Skeletal muscle cell (primary cell): ENCODE measurements around the gene MALRD1.

ENCODE experiments used
- DNase-seq: peaks from one replicate; pipeline ENCODE4 v3.0.0-alpha.2; 2010; ENCODE audit warnings: low read depth
- H3K4me3 ChIP-seq: 2 replicates; pipeline ENCODE4 v1.5.1; 2011; ENCODE audit warnings: low read depth, mild to moderate bottlenecking, control low read depth, low read length, moderate library complexity

MALRD1 gene

GRCh38 chr10:19316204-19316870 lies 267.7 kb downstream of the MALRD1 start:
- H3K4me3 ChIP-seq = no peak overlapping the region
- DNase-seq = no peak

GRCh38 chr10:19317952-19318351 lies 269.4 kb downstream of the MALRD1 start:
- no peak overlapping the region for H3K4me3 ChIP-seq
- DNase-seq = no peak

GRCh38 chr10:19325581-19325980 lies 277.0 kb downstream of the MALRD1 start:
- no peak for DNase-seq
- H3K4me3 ChIP-seq = no peak overlapping the region

- DNase-seq = no peak
- H3K4me3 ChIP-seq = no peak overlapping the region
Observed at GRCh38 chr10:19328582-19328981, 280.0 kb downstream of the MALRD1 start.

- no peak overlapping the region for H3K4me3 ChIP-seq
- DNase-seq = no peak
Observed at GRCh38 chr10:19329475-19329874, 280.9 kb downstream of the MALRD1 start.

GRCh38 chr10:19332304-19332703 lies 283.7 kb downstream of the MALRD1 start:
- no peak overlapping the region for H3K4me3 ChIP-seq
- DNase-seq = no peak

- DNase-seq = no peak
- H3K4me3 ChIP-seq = no peak overlapping the region
Observed at GRCh38 chr10:19333631-19334030, 285.0 kb downstream of the MALRD1 start.

GRCh38 chr10:19347621-19348020 lies 299.0 kb downstream of the MALRD1 start:
- no peak for DNase-seq
- H3K4me3 ChIP-seq = no peak overlapping the region

- DNase-seq = no peak
- no peak overlapping the region for H3K4me3 ChIP-seq
Observed at GRCh38 chr10:19367176-19367575, 318.6 kb downstream of the MALRD1 start.

- no peak overlapping the region for H3K4me3 ChIP-seq
- no peak for DNase-seq
Observed at GRCh38 chr10:19373988-19374387, 325.4 kb downstream of the MALRD1 start.

GRCh38 chr10:19385846-19386450 lies 337.3 kb downstream of the MALRD1 start:
- DNase-seq = no peak
- no peak overlapping the region for H3K4me3 ChIP-seq

- no peak overlapping the region for H3K4me3 ChIP-seq
- no peak for DNase-seq
Observed at GRCh38 chr10:19408924-19409323, 360.3 kb downstream of the MALRD1 start.

GRCh38 chr10:19411119-19411518 lies 362.5 kb downstream of the MALRD1 start:
- H3K4me3 ChIP-seq = no peak overlapping the region
- no peak for DNase-seq

GRCh38 chr10:19412531-19412930 lies 363.9 kb downstream of the MALRD1 start:
- no peak overlapping the region for H3K4me3 ChIP-seq
- DNase-seq = peak; percentile 5

- no peak overlapping the region for H3K4me3 ChIP-seq
- no peak for DNase-seq
Observed at GRCh38 chr10:19416164-19416563, 367.6 kb downstream of the MALRD1 start.

- no peak overlapping the region for H3K4me3 ChIP-seq
- DNase-seq = no peak
Observed at GRCh38 chr10:19417740-19418139, 369.1 kb downstream of the MALRD1 start.

GRCh38 chr10:19421674-19422073 lies 373.1 kb downstream of the MALRD1 start:
- no peak overlapping the region for H3K4me3 ChIP-seq
- DNase-seq = no peak

GRCh38 chr10:19426034-19426433 lies 377.4 kb downstream of the MALRD1 start:
- no peak overlapping the region for H3K4me3 ChIP-seq
- DNase-seq = no peak

GRCh38 chr10:19431622-19432351 lies 383.2 kb downstream of the MALRD1 start:
- no peak for DNase-seq
- no peak overlapping the region for H3K4me3 ChIP-seq

- no peak for DNase-seq
- H3K4me3 ChIP-seq = no peak overlapping the region
Observed at GRCh38 chr10:19449860-19450259, 401.3 kb downstream of the MALRD1 start.

GRCh38 chr10:19451356-19451755 lies 402.8 kb downstream of the MALRD1 start:
- no peak overlapping the region for H3K4me3 ChIP-seq
- DNase-seq = no peak
